ENCODE results near the gene HTATSF1. TPM values are rescaled to one million over a fixed set of nuclear protein-coding genes. Genes with fewer than 3 reads are reported as not detected.

HTATSF1 gene
- total and polyA plus RNA-seq, 4 donors = 22.0 to 54.1 (median 25.4) TPM

DNA sequence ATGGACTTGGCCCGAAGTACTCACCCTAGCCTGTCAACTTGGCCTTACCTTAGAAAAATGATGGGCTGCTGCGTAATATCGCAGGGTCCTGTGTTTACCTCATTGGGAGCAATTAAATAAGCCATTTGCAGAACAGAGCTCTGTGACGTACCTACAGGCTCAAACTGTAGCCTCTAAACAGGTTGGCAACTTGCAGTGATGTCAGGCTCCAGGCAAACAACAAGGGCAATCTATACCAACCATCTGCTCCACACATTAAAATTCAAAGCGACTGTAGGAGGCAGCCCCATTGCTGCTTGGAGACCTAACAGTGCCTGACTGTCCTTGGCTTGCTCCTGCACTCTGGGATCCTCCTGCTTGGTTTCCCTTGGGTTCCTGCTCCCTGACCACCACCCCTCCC lies 51.8 kb downstream of the HTATSF1 start:
- no peaks in the 10 kb centered on the region for H3K4me1 ChIP-seq (ENCODE audit: control insufficient read depth in 5 of 5, insufficient read depth in 5 of 5, low read length in 5 of 5)
- WGBS, 2 donors = 82 to 92% methylated on average over 5 of the region's 5 CpGs
- H3K9ac ChIP-seq (ENCODE audit: insufficient read depth in 1 of 2, low read length in 2 of 2) = no peak overlapping the region
- ATAC-seq (ENCODE audit: insufficient read depth, low FRiP score) = no peak
- no peaks in the 10 kb centered on the region for H3K9me3 ChIP-seq (ENCODE audit: control insufficient read depth in 4 of 4, insufficient read depth in 3 of 4, low read length in 3 of 4)
- H3K27ac ChIP-seq (ENCODE audit: low read depth in 1 of 2, low read length in 1 of 2) = no peak overlapping the region
- TF ChIP-seq, protein P1, sequence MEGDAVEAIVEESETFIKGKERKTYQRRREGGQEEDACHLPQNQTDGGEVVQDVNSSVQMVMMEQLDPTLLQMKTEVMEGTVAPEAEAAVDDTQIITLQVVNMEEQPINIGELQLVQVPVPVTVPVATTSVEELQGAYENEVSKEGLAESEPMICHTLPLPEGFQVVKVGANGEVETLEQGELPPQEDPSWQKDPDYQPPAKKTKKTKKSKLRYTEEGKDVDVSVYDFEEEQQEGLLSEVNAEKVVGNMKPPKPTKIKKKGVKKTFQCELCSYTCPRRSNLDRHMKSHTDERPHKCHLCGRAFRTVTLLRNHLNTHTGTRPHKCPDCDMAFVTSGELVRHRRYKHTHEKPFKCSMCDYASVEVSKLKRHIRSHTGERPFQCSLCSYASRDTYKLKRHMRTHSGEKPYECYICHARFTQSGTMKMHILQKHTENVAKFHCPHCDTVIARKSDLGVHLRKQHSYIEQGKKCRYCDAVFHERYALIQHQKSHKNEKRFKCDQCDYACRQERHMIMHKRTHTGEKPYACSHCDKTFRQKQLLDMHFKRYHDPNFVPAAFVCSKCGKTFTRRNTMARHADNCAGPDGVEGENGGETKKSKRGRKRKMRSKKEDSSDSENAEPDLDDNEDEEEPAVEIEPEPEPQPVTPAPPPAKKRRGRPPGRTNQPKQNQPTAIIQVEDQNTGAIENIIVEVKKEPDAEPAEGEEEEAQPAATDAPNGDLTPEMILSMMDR (IDR thresholded peaks at IDR 0.05; ENCODE audit: control extremely low read depth, extremely low read depth) = no peak
- H3K27me3 ChIP-seq (ENCODE audit: control insufficient read depth in 3 of 3, insufficient read depth in 3 of 3, low read length in 2 of 3) = peaks cover 0 to 19% (median 10%) of the 10 kb centered on the region in 3 donors
- no peak overlapping the region for H3K4me3 ChIP-seq
- H3K36me3 ChIP-seq (ENCODE audit: control insufficient read depth in 4 of 4, insufficient read depth in 4 of 4, low read length in 4 of 4) = no peaks in the 10 kb centered on the region
- DNase-seq = no peak

DNA sequence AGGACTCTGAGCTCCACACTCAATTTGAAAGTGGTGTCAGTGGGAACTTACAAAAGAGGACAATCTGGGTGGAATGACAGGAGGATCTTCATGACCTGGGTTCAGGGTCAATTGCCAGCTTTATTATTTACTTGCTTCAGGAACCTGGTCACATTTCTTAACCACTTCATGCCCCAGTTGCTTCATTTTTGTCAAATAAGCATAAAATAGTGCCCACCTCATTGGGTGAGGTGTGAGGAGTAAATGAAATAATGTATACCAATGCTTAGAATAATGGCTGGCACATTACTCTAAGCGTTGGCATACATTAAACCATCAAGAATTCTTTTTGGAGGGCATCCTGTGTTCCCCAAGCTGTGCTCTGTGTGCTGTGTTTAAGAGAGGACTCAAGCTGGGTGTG lies 54.0 kb downstream of the HTATSF1 start:
- Histone ChIP-seq H3K9ac (ENCODE audit: insufficient read depth in 1 of 2, low read length in 2 of 2) (no peak overlapping the region), H3K27me3 (ENCODE audit: control insufficient read depth in 3 of 3, insufficient read depth in 3 of 3, low read length in 2 of 3) (peaks cover 0 to 28% (median 20%) of the 10 kb centered on the region in 3 donors), H3K9me3 (ENCODE audit: control insufficient read depth in 4 of 4, insufficient read depth in 3 of 4, low read length in 3 of 4) (no peaks in the 10 kb centered on the region), H3K4me1 (ENCODE audit: control insufficient read depth in 5 of 5, insufficient read depth in 5 of 5, low read length in 5 of 5) (no peaks in the 10 kb centered on the region), H3K27ac (ENCODE audit: low read depth in 1 of 2, low read length in 1 of 2) (no peak overlapping the region), H3K36me3 (ENCODE audit: control insufficient read depth in 4 of 4, insufficient read depth in 4 of 4, low read length in 4 of 4) (no peaks in the 10 kb centered on the region), H3K4me3 (no peak overlapping the region)
- DNase-seq (no peak), ATAC-seq (ENCODE audit: insufficient read depth, low FRiP score) (no peak)
- WGBS, 2 donors = 70 to 100% methylated on average over 1 of the region's 1 CpG
- TF ChIP-seq, protein P1 (IDR thresholded peaks at IDR 0.05; ENCODE audit: control extremely low read depth, extremely low read depth) = no peak

DNA sequence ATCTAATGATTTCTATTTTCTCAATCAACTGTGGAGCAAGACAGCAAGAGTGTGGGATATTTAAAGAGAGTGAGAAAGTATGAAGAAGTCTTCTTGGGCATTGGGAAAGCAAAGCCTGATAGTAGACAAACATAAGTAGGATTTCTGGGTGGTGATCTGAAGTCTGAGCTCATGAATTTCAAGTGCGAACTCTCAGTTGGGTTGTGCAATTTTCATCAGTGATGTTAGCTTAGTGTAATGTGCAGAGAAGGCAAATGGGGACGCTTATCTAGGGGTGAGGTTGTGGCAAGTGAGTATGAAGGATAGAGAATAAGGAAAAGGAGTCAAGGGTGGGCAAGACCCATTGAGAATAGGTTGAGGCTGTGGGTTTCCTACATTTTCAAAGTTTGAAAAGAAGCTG lies 58.3 kb downstream of the HTATSF1 start:
- H3K36me3 ChIP-seq (ENCODE audit: control insufficient read depth in 4 of 4, insufficient read depth in 4 of 4, low read length in 4 of 4) = no peaks in the 10 kb centered on the region
- no peaks in the 10 kb centered on the region for H3K4me1 ChIP-seq (ENCODE audit: control insufficient read depth in 5 of 5, insufficient read depth in 5 of 5, low read length in 5 of 5)
- H3K4me3 ChIP-seq = no peak overlapping the region
- no peak for DNase-seq
- no peak overlapping the region for H3K9ac ChIP-seq (ENCODE audit: insufficient read depth in 1 of 2, low read length in 2 of 2)
- H3K27me3 ChIP-seq (ENCODE audit: control insufficient read depth in 3 of 3, insufficient read depth in 3 of 3, low read length in 2 of 3) = peaks cover 0 to 19% (median 16%) of the 10 kb centered on the region in 3 donors
- no peak overlapping the region for H3K27ac ChIP-seq (ENCODE audit: low read depth in 1 of 2, low read length in 1 of 2)
- 47 to 83% methylated on average over 2 of the region's 2 CpGs for WGBS, 2 donors
- TF ChIP-seq, protein P1 (IDR thresholded peaks at IDR 0.05; ENCODE audit: control extremely low read depth, extremely low read depth) = no peak
- no peak for ATAC-seq (ENCODE audit: insufficient read depth, low FRiP score)
- H3K9me3 ChIP-seq (ENCODE audit: control insufficient read depth in 4 of 4, insufficient read depth in 3 of 4, low read length in 3 of 4) = no peaks in the 10 kb centered on the region

Small RNA genes lying within 50 kb of the gene (small RNA-seq; reads per million reads assigned to genes)
- gene MIR934 (ENCODE audit: low replicate concordance) = 1.1 reads per million, percentile 83 among the genes with 10 or more reads in this experiment

Other genes starting within 250 kb of the HTATSF1 start
- 10 to 100 TPM in 1 of 2 donors, 1 to 10 TPM in 1; 8.9 to 10.5 TPM for gene MAP7D3, start 246.2 kb upstream of the HTATSF1 start, total RNA-seq
- gene MAP7D3, start 246.2 kb upstream of the HTATSF1 start, polyA plus RNA-seq = 1 to 10 TPM; 4.0 to 4.1 TPM
- under 1 TPM; 0.03 to 0.06 TPM for gene ADGRG4, start 196.6 kb upstream of the HTATSF1 start, total RNA-seq
- not detected for gene ADGRG4, start 196.6 kb upstream of the HTATSF1 start, polyA plus RNA-seq
- not detected for gene BRS3, start 9.6 kb upstream of the HTATSF1 start, total RNA-seq
- gene BRS3, start 9.6 kb upstream of the HTATSF1 start, polyA plus RNA-seq = not detected
- gene VGLL1, start 34.6 kb downstream of the HTATSF1 start, total RNA-seq = 10 to 100 TPM in 1 of 2 donors, under 1 TPM in 1; 0.40 to 13.8 TPM
- 1 to 10 TPM; 2.1 to 2.4 TPM for gene VGLL1, start 34.6 kb downstream of the HTATSF1 start, polyA plus RNA-seq
- under 1 TPM; 0.46 to 0.74 TPM for gene CD40LG, start 150.6 kb downstream of the HTATSF1 start, total RNA-seq
- gene CD40LG, start 150.6 kb downstream of the HTATSF1 start, polyA plus RNA-seq = under 1 TPM; 0.20 to 0.54 TPM